Osteoblast (primary cell): ENCODE data around the gene NMRK2. TPM values are rescaled to one million over a fixed set of nuclear protein-coding genes. Genes with fewer than 3 reads are reported as not detected.
"Not testable (repeated sequence)": the region's sequence is repeated elsewhere in the genome, so short reads cannot be mapped to it uniquely, and the experiment has no call there.

Source experiments
- DNase-seq: peaks from one replicate; pipeline ENCODE4 v3.0.0; 2011; ENCODE audit warnings: low spot score, mixed read lengths; ENCODE audit not compliant: insufficient read length; ENCODE audit errors: missing footprints
- H2AFZ ChIP-seq: 2 replicates; pipeline ENCODE4 v1.6.0; 2011; ENCODE audit warnings: mild to moderate bottlenecking, low read length
- H3K27ac ChIP-seq: 2 replicates; pipeline ENCODE4 v1.5.1; 2011; ENCODE audit warnings: mild to moderate bottlenecking, low read depth, low read length, moderate library complexity
- H3K27me3 ChIP-seq: 2 replicates; pipeline ENCODE4 v1.6.0; 2012; ENCODE audit warnings: mild to moderate bottlenecking, control low read depth, inconsistent platforms, low read length, moderate library complexity; ENCODE audit not compliant: insufficient read depth
- H3K36me3 ChIP-seq: 2 replicates; pipeline ENCODE4 v1.5.1; 2011; ENCODE audit warnings: mild to moderate bottlenecking, low read length, control low read depth, moderate library complexity; ENCODE audit not compliant: insufficient read depth
- H3K4me1 ChIP-seq: 2 replicates; pipeline ENCODE4 v1.5.1; 2011; ENCODE audit warnings: mild to moderate bottlenecking, low read length, control low read depth, moderate library complexity; ENCODE audit not compliant: insufficient read depth
- H3K4me2 ChIP-seq: 2 replicates; pipeline ENCODE4 v1.6.0; 2011; ENCODE audit warnings: mild to moderate bottlenecking, low read length; ENCODE audit not compliant: insufficient read depth
- H3K4me3 ChIP-seq: fragments of 200-600 bp; sonication (generic); 3 replicates; pipeline ENCODE4 v1.5.1; 2012; ENCODE audit warnings: mild to moderate bottlenecking, low read length, inconsistent platforms; ENCODE audit not compliant: insufficient read depth
- H3K79me2 ChIP-seq: 2 replicates; pipeline ENCODE4 v1.6.0; 2012; ENCODE audit warnings: mild to moderate bottlenecking, low read length, control low read depth, inconsistent platforms; ENCODE audit not compliant: insufficient read depth
- H3K9me3 ChIP-seq: 2 replicates; pipeline ENCODE4 v1.5.1; 2011; ENCODE audit warnings: low read depth, low read length, control low read depth
- H4K20me1 ChIP-seq: 2 replicates; pipeline ENCODE4 v1.6.0; 2012; ENCODE audit warnings: mild to moderate bottlenecking, low read length, control low read depth; ENCODE audit not compliant: insufficient read depth
- CTCF ChIP-seq: IDR thresholded peaks from 2 replicates; pipeline ENCODE4 v1.5.1; 2011; ENCODE audit warnings: mild to moderate bottlenecking, low read depth, low read length, moderate library complexity; ENCODE audit errors: extremely low read depth
- total RNA-seq: library from RNA; depleted of rRNA; stranded (reverse); fragments of >200 nt; gene quantifications from 2 replicates; pipeline ENCODE4 v1.2.3, GENCODE V29; 2012

NMRK2 gene
- total RNA-seq, 1 donor: not detected

- peaks cover 18% of the 10 kb centered on the region for H4K20me1 ChIP-seq
- H3K27ac ChIP-seq: no peak overlapping the region
- DNase-seq: peak; percentile 78
- no peaks in the 10 kb centered on the region for H3K4me1 ChIP-seq
- H3K4me3 ChIP-seq: no peak overlapping the region
- no peaks in the 10 kb centered on the region for H3K9me3 ChIP-seq
- no peak overlapping the region for H3K4me2 ChIP-seq
- H3K79me2 ChIP-seq: no peaks in the 10 kb centered on the region
- no peak for TF ChIP-seq CTCF
- H2AFZ ChIP-seq: no peak overlapping the region
- H3K27me3 ChIP-seq: no peaks in the 10 kb centered on the region
- H3K36me3 ChIP-seq: no peaks in the 10 kb centered on the region
Observed at GRCh38 chr19:3949294-3949693, 16.4 kb downstream of the NMRK2 start.

- TF ChIP-seq CTCF: no peak
- no peak overlapping the region for H3K4me3 ChIP-seq
- H3K4me2 ChIP-seq: no peak overlapping the region
- no peaks in the 10 kb centered on the region for H3K36me3 ChIP-seq
- H3K79me2 ChIP-seq: no peaks in the 10 kb centered on the region
- no peak overlapping the region for H3K27ac ChIP-seq
- H3K4me1 ChIP-seq: no peaks in the 10 kb centered on the region
- H3K9me3 ChIP-seq: no peaks in the 10 kb centered on the region
- H3K27me3 ChIP-seq: no peaks in the 10 kb centered on the region
- peaks cover 26% of the 10 kb centered on the region for H4K20me1 ChIP-seq
- DNase-seq: peak; percentile 80
- H2AFZ ChIP-seq: no peak overlapping the region
Observed at GRCh38 chr19:3949997-3950859, 17.4 kb downstream of the NMRK2 start.

GRCh38 chr19:3950871-3951861 is 18.3 kb downstream of the NMRK2 start:
- Histone ChIP-seq H3K27ac (no peak overlapping the region), H3K4me2 (no peak overlapping the region), H3K9me3 (no peaks in the 10 kb centered on the region), H3K4me3 (no peak overlapping the region), H4K20me1 (peaks cover 35% of the 10 kb centered on the region), H2AFZ (no peak overlapping the region), H3K36me3 (no peaks in the 10 kb centered on the region), H3K79me2 (peaks cover 8% of the 10 kb centered on the region), H3K27me3 (no peaks in the 10 kb centered on the region), H3K4me1 (no peaks in the 10 kb centered on the region)
- no peak for TF ChIP-seq CTCF
- DNase-seq: peak; percentile 80

- H2AFZ ChIP-seq, H3K4me2 ChIP-seq, H3K9me3 ChIP-seq, H3K36me3 ChIP-seq, H3K4me3 ChIP-seq, H3K27ac ChIP-seq, DNase-seq, H3K27me3 ChIP-seq, H3K4me1 ChIP-seq: not testable (repeated sequence)
- peaks cover 14% of the 10 kb centered on the region for H3K79me2 ChIP-seq
- peaks cover 49% of the 10 kb centered on the region for H4K20me1 ChIP-seq
Observed at GRCh38 chr19:3952755-3953276, 19.9 kb downstream of the NMRK2 start.
